ENCODE measurements around the gene CWC15. TPM values are rescaled to one million over a fixed set of nuclear protein-coding genes. Genes with fewer than 3 reads are reported as not detected.

Gene CWC15
- total and polyA plus RNA-seq, 8 donors: 21.2 to 53.5 (median 28.2) TPM

DNA sequence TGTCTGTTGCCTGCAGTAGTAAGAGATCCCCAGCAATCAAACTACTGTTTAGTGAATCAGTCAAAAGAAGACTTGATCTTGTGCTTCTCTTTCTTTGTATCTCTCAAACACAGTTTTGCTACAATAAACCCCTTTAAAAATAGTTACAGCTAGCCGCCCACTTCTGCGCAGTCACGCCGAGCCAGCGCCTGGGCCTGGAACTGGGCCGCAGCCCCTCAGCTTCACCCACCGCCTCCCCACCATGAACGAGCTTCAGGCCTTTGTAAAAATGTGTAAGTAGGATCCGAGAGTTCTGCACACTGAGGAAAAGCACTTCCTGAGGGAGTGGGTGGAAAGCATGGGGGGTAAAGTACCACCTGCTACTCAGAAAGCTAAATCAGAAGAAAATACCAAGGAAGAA lies 60.5 kb downstream of the CWC15 start:
- intact Hi-C loops (cut with DNase I): no loop called here
- no peaks in the 10 kb centered on the region for H3K27me3 ChIP-seq
- DNase-seq: no peak
- H3K36me3 ChIP-seq: no peaks in the 10 kb centered on the region
- no peak overlapping the region for H3K4me3 ChIP-seq
- no peaks in the 10 kb centered on the region for H3K9me3 ChIP-seq
- ATAC-seq: no peak
- H3K4me1 ChIP-seq: no peaks in the 10 kb centered on the region
- TF ChIP-seq, protein P1, sequence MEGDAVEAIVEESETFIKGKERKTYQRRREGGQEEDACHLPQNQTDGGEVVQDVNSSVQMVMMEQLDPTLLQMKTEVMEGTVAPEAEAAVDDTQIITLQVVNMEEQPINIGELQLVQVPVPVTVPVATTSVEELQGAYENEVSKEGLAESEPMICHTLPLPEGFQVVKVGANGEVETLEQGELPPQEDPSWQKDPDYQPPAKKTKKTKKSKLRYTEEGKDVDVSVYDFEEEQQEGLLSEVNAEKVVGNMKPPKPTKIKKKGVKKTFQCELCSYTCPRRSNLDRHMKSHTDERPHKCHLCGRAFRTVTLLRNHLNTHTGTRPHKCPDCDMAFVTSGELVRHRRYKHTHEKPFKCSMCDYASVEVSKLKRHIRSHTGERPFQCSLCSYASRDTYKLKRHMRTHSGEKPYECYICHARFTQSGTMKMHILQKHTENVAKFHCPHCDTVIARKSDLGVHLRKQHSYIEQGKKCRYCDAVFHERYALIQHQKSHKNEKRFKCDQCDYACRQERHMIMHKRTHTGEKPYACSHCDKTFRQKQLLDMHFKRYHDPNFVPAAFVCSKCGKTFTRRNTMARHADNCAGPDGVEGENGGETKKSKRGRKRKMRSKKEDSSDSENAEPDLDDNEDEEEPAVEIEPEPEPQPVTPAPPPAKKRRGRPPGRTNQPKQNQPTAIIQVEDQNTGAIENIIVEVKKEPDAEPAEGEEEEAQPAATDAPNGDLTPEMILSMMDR (IDR thresholded peaks at IDR 0.05): no peak
- 94 to 96% methylated on average over 9 of the region's 9 CpGs for WGBS, 2 donors
- no peak for FAIRE-seq
- no peak overlapping the region for H3K27ac ChIP-seq

Other genes starting within 250 kb of the CWC15 start
- 10 to 100 TPM; 17.0 to 30.2 (median 19.6) TPM for gene AMOTL1, start 205.2 kb downstream of the CWC15 start, total RNA-seq
- 1 to 10 TPM; 3.5 to 5.5 TPM for gene AMOTL1, start 205.2 kb downstream of the CWC15 start, polyA plus RNA-seq
- under 1 TPM; 0.14 to 0.49 (median 0.28) TPM for gene KDM4D, start 153 bp upstream of the CWC15 start, total RNA-seq
- gene KDM4D, start 153 bp upstream of the CWC15 start, polyA plus RNA-seq: under 1 TPM; 0.15 to 0.33 TPM
- gene KDM4E, start 51.7 kb upstream of the CWC15 start, total RNA-seq: not detected
- not detected for gene KDM4E, start 51.7 kb upstream of the CWC15 start, polyA plus RNA-seq
- not detected for gene KDM4F, start 75.9 kb upstream of the CWC15 start, total RNA-seq
- gene KDM4F, start 75.9 kb upstream of the CWC15 start, polyA plus RNA-seq: not detected
- gene SRSF8, start 93.4 kb upstream of the CWC15 start, total RNA-seq: 10 to 100 TPM; 17.3 to 30.3 (median 25.0) TPM
- gene SRSF8, start 93.4 kb upstream of the CWC15 start, polyA plus RNA-seq: 10 to 100 TPM; 28.5 to 35.9 TPM
- 1 to 10 TPM; 3.3 to 8.9 (median 5.1) TPM for gene ENDOD1, start 116.3 kb upstream of the CWC15 start, total RNA-seq
- gene ENDOD1, start 116.3 kb upstream of the CWC15 start, polyA plus RNA-seq: 1 to 10 TPM; 2.0 to 5.8 TPM

All from pancreas (tissue), 10 donors.